GM18870 (cell line): Measurements from ENCODE around the gene CLDN7.

Source experiments
- ATAC-seq: cut with Tn5 transposase; IDR thresholded peaks from one replicate; pipeline ENCODE4 v1.9.1; 2021; ENCODE audit warnings: moderate library complexity; ENCODE audit not compliant: unreplicated experiment

Gene CLDN7

DNA sequence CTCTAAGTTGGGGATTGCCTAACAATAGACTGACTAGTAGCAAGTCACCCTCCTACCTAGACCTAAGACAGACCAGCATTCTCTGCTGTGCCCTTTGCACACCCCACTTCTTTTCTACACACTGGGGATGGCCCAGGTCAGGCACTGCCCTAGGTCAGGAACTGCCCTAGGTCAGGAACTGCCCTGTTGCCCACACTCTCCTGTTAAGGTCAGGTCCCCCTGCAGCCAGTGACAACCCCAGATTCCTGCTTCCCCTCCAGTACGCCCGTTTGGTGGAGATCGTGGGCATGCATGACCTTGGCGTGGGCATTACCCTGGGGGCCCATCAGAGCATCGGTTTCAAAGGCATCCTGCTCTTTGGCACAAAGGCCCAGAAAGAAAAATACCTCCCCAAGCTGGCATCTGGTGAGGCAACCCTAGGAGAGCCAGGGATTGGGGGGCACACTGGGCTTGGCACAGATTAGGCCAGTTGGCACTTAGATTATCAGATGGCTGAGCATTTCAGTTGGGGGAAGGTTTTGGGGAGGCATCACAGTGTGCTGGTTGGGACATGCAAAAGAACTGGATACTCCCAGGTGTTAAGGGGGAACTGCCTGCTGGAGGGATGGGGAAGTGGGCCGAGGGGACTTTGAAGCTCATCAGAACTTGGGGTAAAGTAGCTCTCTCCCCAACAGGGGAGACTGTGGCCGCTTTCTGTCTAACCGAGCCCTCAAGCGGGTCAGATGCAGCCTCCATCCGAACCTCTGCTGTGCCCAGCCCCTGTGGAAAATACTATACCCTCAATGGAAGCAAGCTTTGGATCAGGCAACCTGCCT lies 40.8 kb downstream of the CLDN7 start:
- no peak for ATAC-seq

DNA sequence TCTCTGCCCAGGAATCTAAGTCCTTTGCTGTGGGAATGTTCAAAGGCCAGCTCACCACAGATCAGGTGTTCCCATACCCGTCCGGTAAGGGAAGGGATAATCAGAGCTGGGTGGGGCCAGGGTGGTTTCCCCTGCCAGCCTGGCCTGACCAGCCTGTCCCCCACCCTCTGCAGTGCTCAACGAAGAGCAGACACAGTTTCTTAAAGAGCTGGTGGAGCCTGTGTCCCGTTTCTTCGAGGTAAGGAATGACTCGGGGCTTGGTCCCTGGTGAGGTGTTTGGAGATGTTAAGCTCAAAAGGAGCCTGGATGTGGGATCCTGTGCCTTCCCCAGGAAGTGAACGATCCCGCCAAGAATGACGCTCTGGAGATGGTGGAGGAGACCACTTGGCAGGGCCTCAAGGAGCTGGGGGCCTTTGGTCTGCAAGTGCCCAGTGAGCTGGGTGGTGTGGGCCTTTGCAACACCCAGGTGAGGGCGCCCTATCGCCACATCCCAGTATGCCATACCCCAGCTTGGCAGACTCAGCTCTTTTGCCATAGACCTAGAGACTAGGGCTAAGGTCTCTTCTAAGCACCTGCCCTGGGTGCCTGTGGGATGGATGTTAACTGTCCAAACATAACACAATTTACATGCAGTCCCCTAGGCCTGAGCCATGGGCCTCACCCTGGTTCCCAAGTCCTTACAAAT lies 41.5 kb downstream of the CLDN7 start:
- ATAC-seq, result no peak

DNA sequence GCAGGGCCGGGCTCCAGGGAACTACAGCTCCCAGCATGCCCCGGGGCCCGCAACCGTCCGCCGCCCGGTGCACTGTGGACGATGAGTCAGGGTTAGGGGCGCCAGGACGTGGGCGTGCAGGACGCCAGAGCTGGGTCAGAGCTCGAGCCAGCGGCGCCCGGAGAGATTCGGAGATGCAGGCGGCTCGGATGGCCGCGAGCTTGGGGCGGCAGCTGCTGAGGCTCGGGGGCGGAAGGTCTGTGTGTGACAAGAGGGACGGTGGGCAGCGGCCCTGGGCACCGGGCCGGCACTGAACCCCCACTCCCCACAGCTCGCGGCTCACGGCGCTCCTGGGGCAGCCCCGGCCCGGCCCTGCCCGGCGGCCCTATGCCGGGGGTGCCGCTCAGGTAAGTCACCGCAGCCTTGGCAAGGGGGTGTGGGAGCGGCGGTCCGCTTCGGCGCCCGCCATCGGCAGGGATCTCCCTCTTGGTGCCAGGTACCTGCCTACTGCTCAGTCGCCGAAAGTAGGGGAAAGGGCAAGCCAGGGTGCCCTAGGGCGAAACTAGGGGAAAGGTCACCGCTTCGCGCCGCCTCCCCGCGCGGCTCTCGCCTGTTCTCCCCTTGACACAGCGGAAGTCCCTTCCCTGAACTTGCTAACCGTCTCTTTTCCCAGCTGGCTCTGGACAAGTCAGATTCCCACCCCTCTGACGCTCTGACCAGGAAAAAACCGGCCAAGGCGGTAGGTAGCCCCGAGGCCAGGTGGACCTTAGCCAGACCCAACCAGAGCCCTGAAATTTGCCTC lies 42.3 kb downstream of the CLDN7 start, which contains the start of the genes ACADVL and DLG4:
ACADVL (plus strand) TSS at position 127 of the 781 bp plus-strand sequence; CDS start at position 174, 47 bp downstream.
DLG4 (minus strand) TSS at position 25 of the 781 bp plus-strand sequence.
- peak; percentile 44 for ATAC-seq

DNA sequence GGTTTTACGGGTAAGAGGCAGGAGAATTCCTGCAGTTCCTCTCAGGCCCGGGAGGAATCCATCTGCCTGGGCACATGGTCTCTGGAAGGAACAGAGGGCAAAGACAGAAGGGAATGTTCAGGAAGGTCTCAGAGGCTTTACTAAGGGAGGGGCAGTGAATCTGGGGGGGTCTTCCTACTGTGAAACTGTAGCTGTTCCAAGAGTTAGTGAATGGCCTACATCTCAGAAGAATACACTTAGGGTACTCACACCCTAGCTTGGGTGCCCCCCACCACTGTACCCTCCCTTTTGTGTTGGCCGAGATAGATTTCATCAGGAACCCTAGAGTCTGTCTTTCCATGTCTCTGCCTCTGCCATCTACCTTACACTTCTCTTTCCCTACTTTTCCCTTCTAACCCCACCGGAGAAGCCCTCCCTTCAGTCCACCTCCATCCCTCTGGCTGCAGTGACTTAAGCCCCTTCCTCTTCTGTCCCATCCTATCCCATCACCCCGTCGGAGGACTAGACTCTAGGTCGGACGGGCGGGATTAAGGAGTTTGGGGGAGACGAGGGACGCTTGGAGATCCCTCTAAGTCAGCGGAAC lies 43.0 kb downstream of the CLDN7 start:
- ATAC-seq, result peak; percentile 7

DNA sequence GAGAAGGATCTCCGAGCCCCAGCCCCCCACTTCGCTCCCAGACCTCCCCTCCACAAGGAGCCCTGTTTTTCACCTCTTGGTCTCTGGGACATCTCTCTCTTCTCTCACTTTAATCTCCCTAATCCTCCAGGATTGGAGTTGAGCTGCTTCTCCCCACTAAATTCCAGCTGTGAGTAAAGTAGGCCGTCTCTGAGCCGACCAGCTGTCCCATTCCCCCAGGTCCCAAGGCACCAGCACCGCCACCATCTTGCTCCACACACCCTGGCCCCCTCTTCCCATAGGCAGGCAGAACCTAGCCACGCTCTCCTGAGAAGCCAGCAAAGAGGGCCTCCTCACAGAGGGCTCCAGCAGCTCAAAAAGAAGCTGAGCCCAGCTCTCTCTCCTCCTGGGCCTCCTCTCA lies 43.5 kb downstream of the CLDN7 start:
- no peak for ATAC-seq

DNA sequence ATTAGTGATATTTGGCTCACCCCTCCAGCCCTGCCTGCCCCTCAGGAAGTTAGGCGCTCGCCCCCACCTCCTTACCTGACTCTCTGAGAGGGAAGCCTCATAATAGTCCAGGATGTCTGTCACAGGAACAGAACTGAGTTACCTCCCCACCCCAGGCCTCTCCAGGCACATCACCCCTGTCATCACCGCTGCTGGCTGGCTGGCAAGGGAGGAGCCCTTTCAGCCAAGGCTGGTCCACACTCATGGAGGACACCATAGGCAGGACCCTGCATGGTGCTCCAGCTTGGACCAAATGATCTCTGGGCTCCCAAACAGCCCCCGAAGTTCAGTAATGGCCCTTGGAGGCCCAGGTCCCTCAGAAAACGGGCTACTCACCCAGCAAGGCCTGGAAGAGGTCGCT lies 44.1 kb downstream of the CLDN7 start:
- ATAC-seq, result no peak

DNA sequence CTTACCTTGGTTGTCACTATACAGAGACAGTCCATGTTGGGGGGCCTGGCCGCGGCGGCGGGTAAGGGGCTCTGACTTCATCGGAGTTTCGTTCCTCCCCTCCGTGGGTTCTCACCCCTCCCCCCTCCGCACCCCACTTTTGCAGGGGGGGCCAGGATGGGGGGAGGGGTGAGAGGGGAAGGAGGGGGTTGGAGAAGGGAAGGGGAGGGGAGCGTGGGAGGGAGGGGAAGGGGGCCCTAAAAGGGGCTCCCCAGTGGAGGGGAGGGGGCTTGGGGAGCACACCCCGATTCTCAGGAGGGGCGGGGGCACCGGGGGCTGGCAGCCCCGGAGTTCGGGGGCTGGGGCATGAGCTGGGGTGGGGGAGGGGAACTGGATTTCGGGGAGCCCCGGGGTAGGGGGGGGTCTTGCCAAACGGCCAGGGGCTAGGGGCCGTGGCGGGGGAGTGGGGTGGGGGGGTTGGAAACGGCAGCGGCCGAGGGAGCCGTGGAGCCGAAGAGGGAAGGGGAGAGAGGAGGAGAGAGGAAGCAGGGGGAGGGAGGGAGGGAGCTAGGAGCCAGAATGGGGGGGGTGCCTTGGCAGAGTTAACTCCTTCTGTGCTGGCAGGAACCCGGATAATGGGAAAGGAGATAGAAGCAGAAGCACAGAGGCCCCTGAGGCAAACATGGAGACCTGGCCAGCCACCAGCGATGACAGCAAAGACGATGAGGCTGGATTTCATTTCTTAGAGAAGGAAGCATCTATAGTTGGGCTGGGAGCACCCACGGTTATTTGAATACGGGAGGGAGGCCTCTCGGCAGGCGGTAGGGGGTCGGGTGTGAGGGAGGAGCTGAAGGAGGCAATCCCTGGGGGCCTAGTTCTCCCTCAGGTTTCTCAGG lies 44.9 kb downstream of the CLDN7 start:
- no peak for ATAC-seq

DNA sequence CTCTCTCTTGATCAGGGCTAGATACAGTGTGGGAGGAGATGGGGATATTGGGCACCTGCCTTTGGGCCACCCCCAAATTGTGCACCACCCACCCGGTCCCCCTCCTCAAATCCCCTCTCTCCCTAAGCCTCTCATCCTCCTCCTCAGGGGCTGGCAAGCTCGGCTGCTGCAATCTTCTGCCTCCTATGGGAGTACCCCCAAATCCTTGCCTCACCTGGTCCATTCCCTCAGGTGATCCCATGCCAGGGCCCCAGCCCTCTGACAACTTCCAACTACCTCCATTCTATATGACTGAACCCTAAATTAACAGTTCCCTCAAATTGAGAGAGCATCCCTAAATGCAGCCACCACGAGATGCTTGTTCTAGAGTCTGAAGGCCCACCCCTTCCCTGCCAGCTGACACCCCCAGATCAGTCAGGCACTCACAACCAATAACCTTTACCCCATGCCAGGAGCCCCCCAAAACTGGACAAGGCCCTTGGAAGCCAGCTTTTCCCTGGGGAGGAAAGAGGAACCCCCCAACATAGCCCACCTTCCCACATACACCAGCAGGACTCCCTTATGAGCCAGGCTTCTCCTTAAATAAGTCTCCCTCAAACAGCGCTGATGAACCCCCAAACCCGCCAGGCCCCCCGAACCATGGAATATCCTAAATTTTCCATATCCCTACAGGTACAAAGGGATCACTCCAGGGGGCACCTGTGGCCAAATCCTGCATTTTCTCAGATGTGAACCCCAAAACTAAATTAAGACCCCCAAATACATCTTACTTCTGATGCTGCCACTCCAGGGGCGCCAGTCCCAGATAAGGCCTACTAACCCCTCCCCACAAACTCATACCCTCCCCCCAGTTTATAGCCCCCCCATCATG lies 45.8 kb downstream of the CLDN7 start:
- ATAC-seq, result no peak

DNA sequence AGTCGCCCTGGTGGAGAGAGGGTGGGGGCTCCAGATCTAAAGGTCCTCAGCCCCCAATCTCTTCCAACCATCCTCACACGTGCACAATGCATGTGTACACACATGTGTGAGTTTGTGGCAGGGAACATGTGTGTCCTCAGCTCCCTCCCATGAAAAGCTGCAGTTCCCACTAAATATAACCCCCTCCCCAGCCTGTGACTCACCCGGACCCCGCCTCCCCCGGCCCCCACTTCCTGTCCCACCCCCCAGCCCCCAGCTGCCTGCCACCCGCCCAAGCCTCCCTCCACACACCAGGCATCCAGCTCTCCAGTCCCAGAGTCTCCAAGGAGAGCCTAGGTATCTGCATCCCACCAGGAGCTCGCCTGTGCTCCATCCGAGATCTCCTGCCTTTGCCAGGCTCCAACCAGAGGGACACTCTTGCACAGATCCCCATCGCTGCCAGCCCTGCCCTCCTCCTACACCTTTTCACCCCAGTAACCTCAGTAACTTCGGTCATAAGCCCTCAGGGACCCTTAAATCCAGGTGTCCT lies 46.6 kb downstream of the CLDN7 start:
- ATAC-seq, result no peak

DNA sequence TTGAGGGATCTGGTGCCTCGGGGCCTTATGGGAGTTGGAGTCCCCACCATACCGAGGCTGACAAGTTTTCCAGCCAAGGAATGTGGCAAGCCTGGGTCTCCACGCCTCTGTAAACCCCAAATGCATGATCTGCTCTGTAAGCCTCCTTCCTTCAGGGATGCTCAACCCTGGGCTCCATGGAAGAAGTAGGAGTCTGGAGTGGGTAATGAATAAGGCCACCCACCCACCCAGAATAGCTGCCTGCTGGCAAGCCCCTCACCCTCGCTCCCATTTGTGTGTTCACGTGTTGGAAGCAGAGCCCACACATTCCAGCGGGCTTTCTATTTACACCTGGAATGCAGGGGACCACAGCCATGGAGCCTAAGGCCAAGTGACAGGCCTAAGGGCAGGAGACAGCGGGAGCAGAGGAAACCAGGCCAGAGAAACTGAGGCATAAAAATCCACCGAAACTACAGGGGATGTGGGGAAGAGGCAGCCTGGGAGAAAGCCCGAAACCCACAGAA lies 47.1 kb downstream of the CLDN7 start:
- ATAC-seq, result no peak

DNA sequence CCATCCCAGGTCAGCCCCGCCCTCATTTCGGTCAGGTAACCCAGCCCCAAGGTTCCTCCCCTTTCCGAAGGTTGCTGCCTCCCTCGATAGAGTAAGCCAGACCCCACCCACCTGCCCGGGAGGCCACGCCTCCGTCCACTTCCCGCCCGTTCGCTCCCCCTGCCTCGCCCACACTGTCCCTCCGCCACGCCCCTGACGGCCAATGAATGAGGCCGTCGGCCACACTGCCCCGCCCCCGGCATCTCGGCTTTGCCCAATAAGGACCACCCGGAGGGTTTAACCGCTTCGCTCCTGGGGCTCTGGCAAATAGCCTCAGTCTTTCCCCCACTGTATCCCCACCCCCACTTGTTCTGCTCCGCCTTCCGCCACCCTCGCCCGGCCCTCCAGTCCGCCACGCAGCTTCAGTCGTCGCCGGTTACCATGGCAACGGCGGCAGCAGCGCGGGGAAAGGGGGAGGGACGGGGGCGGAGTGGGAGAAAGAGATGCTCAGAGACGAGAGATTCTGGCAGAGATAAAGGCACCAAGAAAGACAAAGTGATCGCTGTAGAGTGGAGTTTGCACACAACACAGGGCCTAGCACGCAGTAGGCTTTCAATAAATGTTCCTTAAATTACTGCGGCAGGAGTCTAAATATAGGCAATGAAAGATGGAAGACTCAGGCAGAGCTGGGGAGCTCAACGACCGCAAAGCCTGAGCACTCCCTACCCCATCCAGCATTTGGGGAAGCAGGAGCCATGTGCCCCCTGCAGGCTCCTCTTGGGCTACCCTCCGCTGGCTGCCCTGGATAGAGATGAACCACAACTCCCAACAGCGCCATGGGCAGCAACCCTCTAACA lies 47.8 kb downstream of the CLDN7 start:
- peak; percentile 65 for ATAC-seq

DNA sequence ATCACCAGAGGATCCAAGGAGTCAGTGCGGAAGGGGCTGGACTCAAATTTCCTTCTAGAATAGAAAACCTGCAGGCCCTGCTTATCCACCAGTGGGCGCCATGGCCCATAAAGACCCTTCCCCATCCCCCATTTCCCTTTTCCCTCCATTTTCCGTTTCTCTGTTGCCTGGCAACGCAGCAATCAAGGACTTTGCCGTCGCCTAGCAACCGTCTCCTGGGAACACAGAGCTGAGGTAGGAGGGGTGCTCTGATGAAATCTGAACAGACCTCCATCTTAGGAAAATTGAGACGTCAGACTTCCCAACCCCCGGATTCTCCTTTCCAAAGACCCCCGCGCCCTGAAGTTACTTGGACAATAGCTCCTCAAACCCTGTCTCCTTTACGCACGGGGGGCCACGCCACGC lies 48.4 kb downstream of the CLDN7 start:
- ATAC-seq, result peak; percentile 10

DNA sequence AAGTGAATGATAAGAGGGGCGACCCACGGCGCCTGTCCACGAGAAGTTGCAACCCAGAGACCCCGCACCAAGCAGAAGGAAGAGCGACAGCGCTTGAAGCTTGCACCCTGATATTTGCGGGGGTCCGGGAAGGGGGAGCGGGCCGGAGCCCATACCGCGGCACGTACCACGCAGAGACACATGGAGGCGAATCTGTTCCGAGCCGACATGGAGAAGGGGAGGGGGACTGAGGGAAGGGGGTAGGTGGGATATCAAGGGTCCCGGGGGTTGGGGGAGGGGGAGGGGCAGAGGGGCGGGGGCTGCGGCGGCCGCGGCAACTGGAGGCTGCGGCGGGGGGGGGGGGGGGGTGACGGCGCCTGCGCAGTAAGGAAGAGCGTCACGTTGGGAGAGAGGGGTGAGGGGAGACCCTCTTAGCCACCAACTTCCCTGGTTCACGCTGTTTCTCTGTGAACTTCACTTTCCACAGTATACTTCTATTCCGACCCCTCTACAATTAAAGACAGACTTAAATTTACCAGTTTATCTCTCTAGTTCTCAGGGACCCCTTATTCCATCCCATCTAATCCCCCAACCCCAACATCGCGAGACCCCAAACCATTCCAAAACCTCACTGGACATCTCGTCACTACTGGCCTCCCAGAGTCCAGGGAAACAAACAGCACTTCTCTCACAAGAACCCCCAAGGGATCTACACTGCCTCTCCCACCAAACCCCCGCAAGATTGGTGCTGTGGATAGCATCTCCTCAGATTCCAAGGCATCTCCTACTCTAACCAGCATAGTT lies 50.6 kb downstream of the CLDN7 start:
- no peak for ATAC-seq
